ENCODE measurements around the gene SLIT3. TPM values are rescaled to one million over a fixed set of nuclear protein-coding genes. Genes with fewer than 3 reads are reported as not detected.

SLIT3 gene
- total RNA-seq, 1 experiment from 2014 or later: 0.44 TPM

- CTCF ChIA-PET: no interaction called here
Observed at GRCh38 chr5:168663276-168664004, 637.5 kb downstream of the SLIT3 start.

GRCh38 chr5:168661593-168662485, 639.1 kb downstream of the SLIT3 start:
- BruUV-seq (replicated peaks): no TSS peak
- Histone ChIP-seq H3K9me3 (ENCODE audit: low read length) (no peaks in the 10 kb centered on the region), H3K4me3 (ENCODE audit: low read length) (no peak overlapping the region), H2AFZ (ENCODE audit: low read length) (no peak overlapping the region), H3K4me1 (ENCODE audit: insufficient read depth, low read length) (peaks cover 2% of the 10 kb centered on the region; the same call in 1 of the 2 replicates), H3K27me3 (ENCODE audit: low read length) (no peaks in the 10 kb centered on the region), H3F3A (ENCODE audit: low read length, unreplicated experiment) (no peaks in the 10 kb centered on the region), H3K4me2 (ENCODE audit: low read length) (no peak overlapping the region), H3K9ac (ENCODE audit: low read length) (no peak overlapping the region), H3K27ac (ENCODE audit: low read length) (no peak overlapping the region), H3K36me3 (ENCODE audit: low read depth, low read length) (no peaks in the 10 kb centered on the region), H4K20me1 (ENCODE audit: low read length) (no peaks in the 10 kb centered on the region), H3K79me2 (ENCODE audit: low read length) (no peaks in the 10 kb centered on the region), H3K9me2 (replicated peaks; ENCODE audit: low read length) (no peaks in the 10 kb centered on the region)
- no peak for TF ChIP-seq CTCF (conservative IDR thresholded peaks at IDR 0.05; ENCODE audit: low read depth, low read length)
- POLR2A ChIA-PET (ENCODE audit: unreplicated experiment): no interaction called here
- intact Hi-C loops (cut with micrococcal nuclease): no loop called here
- 0 out of 2 replicates have a peak, but pooled peaks have one; percentile 20 for ATAC-seq
- CTCF ChIA-PET: no interaction called here
- DNase-seq: no peak

More at GRCh38 chr5:168663276-168664004, 637.5 kb downstream of the SLIT3 start:
- no TSS peak for BruUV-seq (replicated peaks)
- no peak overlapping the region for H3K4me2 ChIP-seq (ENCODE audit: low read length)
- no peaks in the 10 kb centered on the region for H3K79me2 ChIP-seq (ENCODE audit: low read length)
- ATAC-seq (no peak), DNase-seq (no peak)
- no peaks in the 10 kb centered on the region for H3K9me2 ChIP-seq (replicated peaks; ENCODE audit: low read length)
- intact Hi-C loops (cut with micrococcal nuclease): no loop called here
- no peaks in the 10 kb centered on the region for H3K27me3 ChIP-seq (ENCODE audit: low read length)
- no peaks in the 10 kb centered on the region for H3K4me1 ChIP-seq (ENCODE audit: insufficient read depth, low read length)
- H3K36me3 ChIP-seq (ENCODE audit: low read depth, low read length): no peaks in the 10 kb centered on the region
- H3K4me3 ChIP-seq (ENCODE audit: low read length): no peak overlapping the region
- H3K27ac ChIP-seq (ENCODE audit: low read length): no peak overlapping the region
- no peaks in the 10 kb centered on the region for H3F3A ChIP-seq (ENCODE audit: low read length, unreplicated experiment)
- H4K20me1 ChIP-seq (ENCODE audit: low read length): no peaks in the 10 kb centered on the region
- TF ChIP-seq CTCF (conservative IDR thresholded peaks at IDR 0.05; ENCODE audit: low read depth, low read length) (no peak), EZH2phosphoT487 (IDR thresholded peaks at IDR 0.05; ENCODE audit: borderline replicate concordance, low read length) (no peak), EZH2 (IDR thresholded peaks at IDR 0.05; ENCODE audit: low read length, unreplicated experiment) (no peak)
- no peaks in the 10 kb centered on the region for H3K9me3 ChIP-seq (ENCODE audit: low read length)
- H3K9ac ChIP-seq (ENCODE audit: low read length): no peak overlapping the region
- POLR2A ChIA-PET (ENCODE audit: unreplicated experiment): no interaction called here
- H2AFZ ChIP-seq (ENCODE audit: low read length): no peak overlapping the region

GRCh38 chr5:168660691-168661090, 640.2 kb downstream of the SLIT3 start:
- H2AFZ ChIP-seq (ENCODE audit: low read length): no peak overlapping the region
- no peak overlapping the region for H3K4me2 ChIP-seq (ENCODE audit: low read length)
- no peak overlapping the region for H3K9ac ChIP-seq (ENCODE audit: low read length)
- no peaks in the 10 kb centered on the region for H3K36me3 ChIP-seq (ENCODE audit: low read depth, low read length)
- no peak overlapping the region for H3K27ac ChIP-seq (ENCODE audit: low read length)
- DNase-seq (no peak), ATAC-seq (no peak)
- no peak overlapping the region for H3K4me3 ChIP-seq (ENCODE audit: low read length)
- TF ChIP-seq EZH2phosphoT487 (IDR thresholded peaks at IDR 0.05; ENCODE audit: borderline replicate concordance, low read length) (no peak), CTCF (conservative IDR thresholded peaks at IDR 0.05; ENCODE audit: low read depth, low read length) (no peak), EZH2 (IDR thresholded peaks at IDR 0.05; ENCODE audit: low read length, unreplicated experiment) (no peak)
- POLR2A ChIA-PET (ENCODE audit: unreplicated experiment): no interaction called here
- H3K9me2 ChIP-seq (replicated peaks; ENCODE audit: low read length): no peaks in the 10 kb centered on the region
- H3K79me2 ChIP-seq (ENCODE audit: low read length): no peaks in the 10 kb centered on the region
- CTCF ChIA-PET: no interaction called here
- no peaks in the 10 kb centered on the region for H3K9me3 ChIP-seq (ENCODE audit: low read length)
- no TSS peak for BruUV-seq (replicated peaks)
- H3K27me3 ChIP-seq (ENCODE audit: low read length): no peaks in the 10 kb centered on the region
- intact Hi-C loops (cut with micrococcal nuclease): no loop called here
- no peaks in the 10 kb centered on the region for H4K20me1 ChIP-seq (ENCODE audit: low read length)
- H3F3A ChIP-seq (ENCODE audit: low read length, unreplicated experiment): no peaks in the 10 kb centered on the region
- H3K4me1 ChIP-seq (ENCODE audit: insufficient read depth, low read length): peaks cover 8% of the 10 kb centered on the region; the same call in 1 of the 2 replicates

All from PC-3 (cell line).